H9 (cell line): Measurements from ENCODE around the gene FAAP100. TPM values are rescaled to one million over a fixed set of nuclear protein-coding genes. Genes with fewer than 3 reads are reported as not detected.

Experiments used
- DNase-seq: peaks from one replicate; pipeline ENCODE4 v3.0.0-alpha.2; 2017
- H2AFZ ChIP-seq: one replicate; pipeline ENCODE4 v1.6.1; 2013; ENCODE audit warnings: mild to moderate bottlenecking, low read length, control low read depth, moderate library complexity
- H2AK5ac ChIP-seq: 2 replicates; pipeline ENCODE4 v1.6.1; 2013; ENCODE audit warnings: low read length, control low read depth, mixed read lengths; ENCODE audit not compliant: insufficient read length
- H2BK120ac ChIP-seq: one replicate; pipeline ENCODE4 v1.6.1; 2013; ENCODE audit warnings: low read depth, mild to moderate bottlenecking, low read length, control low read depth, inconsistent platforms; ENCODE audit not compliant: poor library complexity, severe bottlenecking
- H2BK12ac ChIP-seq: 2 replicates; pipeline ENCODE4 v1.6.1; 2013; ENCODE audit warnings: low read length, control low read depth, mixed read lengths, low read depth; ENCODE audit not compliant: insufficient read length
- H2BK15ac ChIP-seq: 2 replicates; pipeline ENCODE4 v1.6.1; 2013; ENCODE audit warnings: low read depth, low read length, control low read depth
- H2BK20ac ChIP-seq: one replicate; pipeline ENCODE4 v1.6.1; 2013; ENCODE audit warnings: low read depth, mild to moderate bottlenecking, low read length, control low read depth, inconsistent platforms; ENCODE audit not compliant: poor library complexity, severe bottlenecking
- H2BK5ac ChIP-seq: 2 replicates; pipeline ENCODE4 v1.6.1; 2013; ENCODE audit warnings: low read length, control low read depth, mixed read lengths; ENCODE audit not compliant: insufficient read length
- H3K14ac ChIP-seq: 2 replicates; pipeline ENCODE4 v1.6.1; 2013; ENCODE audit warnings: low read length, control low read depth; ENCODE audit not compliant: insufficient read depth
- H3K18ac ChIP-seq: 2 replicates; pipeline ENCODE4 v1.6.1; 2013; ENCODE audit warnings: low read depth, mild to moderate bottlenecking, mixed read lengths, low read length, control low read depth; ENCODE audit not compliant: insufficient read length
- H3K23ac ChIP-seq: 2 replicates; pipeline ENCODE4 v1.6.1; 2013; ENCODE audit warnings: low read length, control low read depth, mixed read lengths, low read depth; ENCODE audit not compliant: insufficient read length
- H3K23me2 ChIP-seq: 2 replicates; pipeline ENCODE4 v1.6.1; 2013; ENCODE audit warnings: low read depth, mild to moderate bottlenecking, mixed read lengths, low read length, control low read depth; ENCODE audit not compliant: insufficient read length, poor library complexity, severe bottlenecking
- H3K27ac ChIP-seq: 2 replicates; pipeline ENCODE4 v1.5.1; 2013; ENCODE audit warnings: low read length, control low read depth, mixed read lengths, low read depth; ENCODE audit not compliant: insufficient read length
- H3K27me3 ChIP-seq: 2 replicates; pipeline ENCODE4 v1.6.1; 2013; ENCODE audit warnings: low read length, control low read depth, inconsistent platforms; ENCODE audit not compliant: insufficient read depth
- H3K4ac ChIP-seq: 2 replicates; pipeline ENCODE4 v1.6.1; 2013; ENCODE audit warnings: low read depth, mild to moderate bottlenecking, control low read depth, inconsistent platforms, low read length, moderate library complexity
- H3K4me1 ChIP-seq: 2 replicates; pipeline ENCODE4 v1.6.1; 2013; ENCODE audit warnings: low read length, control low read depth, inconsistent platforms; ENCODE audit not compliant: insufficient read depth
- H3K4me2 ChIP-seq: 2 replicates; pipeline ENCODE4 v1.6.1; 2013; ENCODE audit warnings: low read length, control low read depth, mixed read lengths; ENCODE audit not compliant: insufficient read length, insufficient read depth
- H3K56ac ChIP-seq: 2 replicates; pipeline ENCODE4 v1.6.1; 2013; ENCODE audit warnings: low read depth, mild to moderate bottlenecking, mixed read lengths, low read length, control low read depth; ENCODE audit not compliant: insufficient read length
- H3K79me1 ChIP-seq: 2 replicates; pipeline ENCODE4 v1.6.1; 2013; ENCODE audit warnings: low read depth, mild to moderate bottlenecking, moderate library complexity, low read length, control low read depth, inconsistent platforms; ENCODE audit not compliant: insufficient read depth, poor library complexity, severe bottlenecking
- H3K79me2 ChIP-seq: 2 replicates; pipeline ENCODE4 v1.6.1; 2013; ENCODE audit warnings: low read length, control low read depth, inconsistent platforms; ENCODE audit not compliant: insufficient read depth
- H3K9ac ChIP-seq: 2 replicates; pipeline ENCODE4 v1.6.1; 2013; ENCODE audit warnings: low read length, control low read depth, mixed read lengths; ENCODE audit not compliant: insufficient read length; ENCODE audit errors: extremely low read depth
- H3K9me3 ChIP-seq: one replicate; pipeline ENCODE4 v1.6.1; 2013; ENCODE audit warnings: low read depth, low read length, inconsistent platforms; ENCODE audit not compliant: control insufficient read depth
- H3T11ph ChIP-seq: one replicate; pipeline ENCODE4 v1.6.1; 2013; ENCODE audit warnings: mild to moderate bottlenecking, low read length, control low read depth, inconsistent platforms
- H4K20me1 ChIP-seq: one replicate; pipeline ENCODE4 v1.6.1; 2013; ENCODE audit not compliant: control insufficient read depth, insufficient read length, insufficient read depth
- H4K5ac ChIP-seq: 2 replicates; pipeline ENCODE4 v1.6.1; 2013; ENCODE audit warnings: low read depth, mild to moderate bottlenecking, mixed read lengths, low read length, control low read depth; ENCODE audit not compliant: insufficient read length
- H4K8ac ChIP-seq: replicated peaks from 2 replicates; pipeline ENCODE4 v1.6.1; 2013; ENCODE audit warnings: low read length, control low read depth, mixed read lengths, low read depth; ENCODE audit not compliant: insufficient read length
- H4K91ac ChIP-seq: 2 replicates; pipeline ENCODE4 v1.6.1; 2013; ENCODE audit warnings: low read depth, mild to moderate bottlenecking, moderate library complexity, mixed read lengths, low read length, control low read depth; ENCODE audit not compliant: insufficient read length
- H3K27ac Mint-ChIP-seq, 3 experiments: 2 replicates in 2 of 3; 3 replicates in 1 of 3; pipeline ENCODE4 v1.8.0; 2020 to 2021; ENCODE audit warnings: mixed read lengths in 3 of 3, mild to moderate bottlenecking in 1 of 3, moderate library complexity in 1 of 3
- H3K27me3 Mint-ChIP-seq: 2 replicates; pipeline ENCODE4 v1.8.0; 2021; ENCODE audit warnings: low read depth, mild to moderate bottlenecking, moderate library complexity, mixed read lengths
- H3K36me3 Mint-ChIP-seq, 3 experiments: 2 replicates in 2 of 3; 3 replicates in 1 of 3; pipeline ENCODE4 v1.8.0; 2020 to 2021; ENCODE audit warnings: low read depth in 3 of 3, mixed read lengths in 3 of 3; ENCODE audit not compliant: insufficient read depth in 1 of 3
- H3K4me1 Mint-ChIP-seq, 2 experiments: 2 replicates each; pipeline ENCODE4 v1.8.0; 2020; ENCODE audit warnings: mixed read lengths in 2 of 2
- H3K4me3 Mint-ChIP-seq, 2 experiments: 2 replicates in 1 of 2; 3 replicates in 1 of 2; pipeline ENCODE4 v1.8.0; 2020 to 2021; ENCODE audit warnings: mild to moderate bottlenecking in 2 of 2, mixed read lengths in 2 of 2, moderate library complexity in 1 of 2
- H3K9me3 Mint-ChIP-seq, 2 experiments: 2 replicates in 1 of 2; 3 replicates in 1 of 2; pipeline ENCODE4 v1.8.0; 2020; ENCODE audit warnings: mild to moderate bottlenecking in 2 of 2, mixed read lengths in 2 of 2, moderate library complexity in 1 of 2
- CTCF ChIP-seq: fragments of 200-600 bp; sonication (generic); conservative IDR thresholded peaks from 3 replicates; pipeline ENCODE4 v1.8.0; 2021; ENCODE audit warnings: antibody characterized with exemption, mild to moderate bottlenecking
- WGBS: extraction: QIAGEN DNeasy Blood & Tissue Kit; methylation state at CpG from one replicate; pipeline ENCODE4 v1.1.7; 2013; ENCODE audit warnings: missing lambda C conversion rate, low lambda C conversion rate, mixed read lengths; ENCODE audit not compliant: insufficient read length; ENCODE audit errors: extremely low coverage; 5-methylcytosine and 5-hydroxymethylcytosine counted together
- total RNA-seq: library from RNA; stranded (reverse); gene quantifications from 2 replicates; pipeline ENCODE4 v1.2.1, GENCODE V29; 2021

Gene FAAP100
- total RNA-seq, 1 experiment from 2014 or later: 54.0 TPM

DNA sequence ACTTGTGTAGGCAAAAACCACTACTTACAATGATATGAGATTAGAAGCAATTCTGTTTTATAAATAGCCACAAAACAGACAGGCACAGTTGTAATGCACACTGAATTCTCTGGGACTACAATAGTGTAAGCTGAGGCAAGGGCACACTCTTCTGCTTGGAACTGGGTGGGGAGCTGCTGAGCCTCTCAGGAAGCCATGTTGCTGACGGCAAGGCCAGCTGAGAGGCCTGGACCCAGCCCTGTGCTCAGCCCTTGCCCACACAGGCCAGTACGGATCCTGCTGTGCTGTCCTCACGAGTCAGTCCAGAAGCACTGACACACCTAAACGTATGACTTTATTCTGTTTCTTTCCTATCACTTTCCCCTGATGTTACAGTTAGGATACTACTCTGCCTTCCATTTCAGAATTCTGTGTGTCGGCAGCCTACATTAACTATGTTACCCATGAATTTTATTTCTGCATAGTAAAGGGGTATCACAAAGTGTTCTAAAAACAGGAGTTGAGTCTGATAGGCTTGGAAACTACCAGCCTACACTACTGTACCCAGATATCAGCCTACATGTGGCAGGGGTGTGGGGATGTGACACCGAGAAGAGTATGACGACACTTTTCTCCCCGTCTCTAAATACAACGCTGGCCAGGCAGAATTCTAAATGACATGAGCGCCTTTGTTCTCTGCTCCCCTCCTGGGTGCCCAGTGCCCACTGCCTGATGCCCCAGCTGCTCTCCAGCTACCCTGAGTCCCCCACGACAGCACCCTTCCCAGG lies 41.1 kb upstream of the FAAP100 start:
- Mint-ChIP-seq H3K9me3 (no peaks in the 10 kb centered on the region), H3K36me3 (peaks cover 34 to 83% (median 73%) of the 10 kb centered on the region in 3 experiments), H3K27me3 (no peaks in the 10 kb centered on the region), H3K4me1 (no peaks in the 10 kb centered on the region), H3K27ac (0 out of 7 replicates have a peak overlapping the region, but pooled peaks of 1 of the 3 experiments have one; percentile 19), H3K4me3 (no peak overlapping the region; a peak in 1 of 5 replicates)
- H4K5ac ChIP-seq: no peak overlapping the region
- H4K8ac ChIP-seq: no peak overlapping the region
- H3K23ac ChIP-seq: no peak overlapping the region
- DNase-seq: no peak
- H3K9ac ChIP-seq: no peak overlapping the region
- no CpG with 5 or more reads among the region's 11 CpGs for WGBS
- H3K14ac ChIP-seq: no peak overlapping the region
- no peak overlapping the region for H2BK12ac ChIP-seq
- no peak overlapping the region for H3K27ac ChIP-seq
- H3K4me1 ChIP-seq: no peaks in the 10 kb centered on the region
- no peaks in the 10 kb centered on the region for H3K79me1 ChIP-seq
- H3K4me2 ChIP-seq: no peak overlapping the region
- H4K20me1 ChIP-seq: no peaks in the 10 kb centered on the region
- H2AK5ac ChIP-seq: no peak overlapping the region
- H3T11ph ChIP-seq: no peak overlapping the region
- no peak overlapping the region for H2AFZ ChIP-seq
- no peak overlapping the region for H2BK20ac ChIP-seq
- no peaks in the 10 kb centered on the region for H3K23me2 ChIP-seq
- H3K56ac ChIP-seq: no peak overlapping the region
- no peak overlapping the region for H3K4ac ChIP-seq
- no peaks in the 10 kb centered on the region for H3K27me3 ChIP-seq
- H2BK15ac ChIP-seq: no peak overlapping the region
- no peak overlapping the region for H2BK120ac ChIP-seq
- no peak for TF ChIP-seq CTCF
- H3K9me3 ChIP-seq: no peaks in the 10 kb centered on the region
- H3K79me2 ChIP-seq: no peaks in the 10 kb centered on the region
- H3K18ac ChIP-seq: no peak overlapping the region
- H2BK5ac ChIP-seq: no peak overlapping the region
- H4K91ac ChIP-seq: no peak overlapping the region
